GM19372 (cell line): Measurements from ENCODE around the gene GATA5.

Source experiments
- ATAC-seq: cut with Tn5 transposase; IDR thresholded peaks from one replicate; pipeline ENCODE4 v1.9.1; 2021; ENCODE audit warnings: mild to moderate bottlenecking, low read depth, moderate library complexity; ENCODE audit not compliant: unreplicated experiment

Gene GATA5

GRCh38 chr20:62457098-62457497, 18.7 kb downstream of the GATA5 start:
- ATAC-seq: no peak

- ATAC-seq: no peak
Observed at GRCh38 chr20:62455929-62456328, 19.9 kb downstream of the GATA5 start.

- ATAC-seq: no peak
Observed at GRCh38 chr20:62454904-62455636, 20.7 kb downstream of the GATA5 start.

- no peak for ATAC-seq
Observed at GRCh38 chr20:62453186-62453808, 22.5 kb downstream of the GATA5 start.

- no peak for ATAC-seq
Observed at GRCh38 chr20:62452475-62453095, 23.2 kb downstream of the GATA5 start.

GRCh38 chr20:62451970-62452369, 23.8 kb downstream of the GATA5 start:
- ATAC-seq: no peak

GRCh38 chr20:62451156-62451767, 24.5 kb downstream of the GATA5 start:
- ATAC-seq: no peak

- no peak for ATAC-seq
Observed at GRCh38 chr20:62449951-62450691, 25.7 kb downstream of the GATA5 start.

- ATAC-seq: no peak
Observed at GRCh38 chr20:62448788-62449187, 27.0 kb downstream of the GATA5 start.

- no peak for ATAC-seq
Observed at GRCh38 chr20:62448038-62448437, 27.8 kb downstream of the GATA5 start.

- no peak for ATAC-seq
Observed at GRCh38 chr20:62446888-62447869, 28.6 kb downstream of the GATA5 start.

- ATAC-seq: no peak
Observed at GRCh38 chr20:62446481-62446880, 29.3 kb downstream of the GATA5 start.

GRCh38 chr20:62445553-62446340, 30.0 kb downstream of the GATA5 start:
- ATAC-seq: no peak

GRCh38 chr20:62444286-62444685, 31.5 kb downstream of the GATA5 start:
- no peak for ATAC-seq

GRCh38 chr20:62441987-62442539, 33.7 kb downstream of the GATA5 start:
- no peak for ATAC-seq

- no peak for ATAC-seq
Observed at GRCh38 chr20:62439218-62439617, 36.6 kb downstream of the GATA5 start.

GRCh38 chr20:62437927-62438326, 37.9 kb downstream of the GATA5 start:
- ATAC-seq: no peak

- ATAC-seq: no peak
Observed at GRCh38 chr20:62437496-62437895, 38.3 kb downstream of the GATA5 start.
